IPS-18a (cell line): ENCODE results near the gene SDK1.
"Not testable (repeated sequence)": the region's sequence is repeated elsewhere in the genome, so short reads cannot be mapped to it uniquely, and the experiment has no call there.

Experiments
- H3K27ac ChIP-seq: one replicate; pipeline ENCODE4 v1.5.1; 2013; ENCODE audit warnings: low read length
- H3K27me3 ChIP-seq: one replicate; pipeline ENCODE4 v1.6.1; 2013; ENCODE audit warnings: mild to moderate bottlenecking, low read length; ENCODE audit not compliant: control insufficient read depth, insufficient read depth
- H3K36me3 ChIP-seq: one replicate; pipeline ENCODE4 v1.6.1; 2013; ENCODE audit warnings: low read depth, low read length; ENCODE audit not compliant: control insufficient read depth
- H3K4me1 ChIP-seq: one replicate; pipeline ENCODE4 v1.6.1; 2013; ENCODE audit warnings: low read depth, low read length; ENCODE audit not compliant: control insufficient read depth
- H3K4me3 ChIP-seq: one replicate; pipeline ENCODE4 v1.5.1; 2013; ENCODE audit warnings: low read length
- H3K9ac ChIP-seq: one replicate; pipeline ENCODE4 v1.6.1; 2013; ENCODE audit warnings: mild to moderate bottlenecking, low read length, moderate library complexity
- H3K9me3 ChIP-seq: one replicate; pipeline ENCODE4 v1.6.1; 2013; ENCODE audit warnings: low read depth, low read length; ENCODE audit not compliant: control insufficient read depth

SDK1 gene

DNA sequence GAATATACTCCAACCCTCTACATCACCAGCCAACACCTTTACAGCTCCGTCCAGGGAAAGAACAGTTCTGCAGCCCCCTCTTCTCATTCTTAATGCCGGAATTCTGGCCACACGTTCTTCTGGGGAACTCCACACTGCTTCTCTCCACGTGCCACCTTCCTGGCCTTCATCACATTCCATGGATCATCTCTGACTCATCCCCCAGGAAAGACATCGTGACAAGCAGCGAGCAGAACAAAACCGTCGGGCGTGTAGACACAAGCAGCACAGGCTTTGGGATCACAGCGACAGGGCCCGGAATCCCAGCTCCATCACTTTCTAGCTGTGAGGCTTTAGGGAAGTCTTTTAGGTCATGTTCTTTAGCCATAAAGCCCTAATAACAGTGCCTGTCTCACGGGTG is 790.7 kb downstream of the SDK1 start:
- Histone ChIP-seq H3K9ac (no peak overlapping the region), H3K36me3 (no peaks in the 10 kb centered on the region), H3K4me1 (no peaks in the 10 kb centered on the region), H3K27ac (no peak overlapping the region), H3K27me3 (no peaks in the 10 kb centered on the region), H3K9me3 (peaks cover 7% of the 10 kb centered on the region), H3K4me3 (no peak overlapping the region)

DNA sequence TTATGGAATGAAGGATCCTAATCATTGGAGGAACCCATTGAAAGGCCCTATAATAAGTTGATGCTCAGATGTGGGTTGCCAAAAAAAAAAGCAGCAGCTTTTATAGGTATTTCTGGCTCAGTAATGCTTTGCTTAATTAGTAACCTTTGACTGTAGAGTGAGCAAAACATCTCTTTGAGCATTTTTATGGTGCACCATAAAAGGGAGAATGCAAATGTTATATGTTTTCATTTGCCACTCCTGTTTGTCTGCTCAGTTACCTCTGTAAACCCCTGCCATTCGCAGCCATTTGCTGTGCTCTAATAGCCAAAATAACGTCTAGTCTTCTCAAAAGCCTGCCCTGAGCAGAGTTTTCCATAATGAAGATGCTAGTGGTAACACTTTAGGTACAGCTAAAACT is 792.0 kb downstream of the SDK1 start:
- H3K27me3 ChIP-seq: no peaks in the 10 kb centered on the region
- no peak overlapping the region for H3K9ac ChIP-seq
- H3K4me1 ChIP-seq: no peaks in the 10 kb centered on the region
- H3K27ac ChIP-seq: no peak overlapping the region
- H3K36me3 ChIP-seq: no peaks in the 10 kb centered on the region
- H3K4me3 ChIP-seq: no peak overlapping the region
- H3K9me3 ChIP-seq: peaks cover 7% of the 10 kb centered on the region

DNA sequence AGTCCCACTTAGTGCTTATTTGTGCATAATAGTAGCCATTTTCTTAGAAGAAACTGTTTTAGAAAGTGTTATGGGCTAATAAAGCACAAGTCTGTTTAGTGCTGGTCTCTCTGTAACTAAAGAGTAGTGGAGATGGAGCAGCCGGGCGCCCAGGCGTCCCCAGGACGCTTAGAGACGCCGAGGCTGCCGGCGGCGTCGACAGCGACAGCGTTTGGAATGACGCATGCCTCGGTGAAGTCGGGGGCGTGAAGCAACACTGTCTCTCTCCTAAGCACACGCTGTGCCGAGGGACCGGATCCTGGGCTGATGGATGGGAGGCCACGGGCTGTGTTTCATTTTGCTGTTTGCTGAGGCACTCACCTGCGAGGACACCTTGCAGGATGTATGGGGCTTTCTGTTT is 792.4 kb downstream of the SDK1 start:
- Histone ChIP-seq H3K9ac (no peak overlapping the region), H3K36me3 (no peaks in the 10 kb centered on the region), H3K27me3 (no peaks in the 10 kb centered on the region), H3K27ac (no peak overlapping the region), H3K4me1 (no peaks in the 10 kb centered on the region), H3K9me3 (peaks cover 7% of the 10 kb centered on the region), H3K4me3 (no peak overlapping the region)

DNA sequence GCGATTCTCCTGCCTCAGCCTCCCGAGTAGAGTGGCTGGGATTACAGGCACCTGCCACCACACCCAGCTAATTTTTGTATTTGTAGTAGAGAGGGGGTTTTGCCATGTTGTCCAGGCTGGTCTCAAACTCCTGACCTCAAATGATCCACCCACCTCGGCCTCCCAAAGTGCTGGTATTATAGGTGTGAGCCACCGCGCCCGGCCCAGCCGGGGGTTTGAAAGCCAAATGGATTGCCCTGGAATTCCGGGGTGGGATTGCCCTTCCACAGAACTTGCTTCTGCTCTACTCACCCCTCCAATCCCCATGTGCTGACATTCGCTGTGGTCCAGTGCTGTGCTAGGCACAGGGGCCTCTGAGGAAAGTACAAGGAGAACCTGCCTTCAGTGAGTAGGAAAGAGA is 793.1 kb downstream of the SDK1 start:
- not testable (repeated sequence) for H3K4me3 ChIP-seq, H3K9me3 ChIP-seq, H3K4me1 ChIP-seq, H3K9ac ChIP-seq, H3K27me3 ChIP-seq, H3K27ac ChIP-seq, H3K36me3 ChIP-seq

DNA sequence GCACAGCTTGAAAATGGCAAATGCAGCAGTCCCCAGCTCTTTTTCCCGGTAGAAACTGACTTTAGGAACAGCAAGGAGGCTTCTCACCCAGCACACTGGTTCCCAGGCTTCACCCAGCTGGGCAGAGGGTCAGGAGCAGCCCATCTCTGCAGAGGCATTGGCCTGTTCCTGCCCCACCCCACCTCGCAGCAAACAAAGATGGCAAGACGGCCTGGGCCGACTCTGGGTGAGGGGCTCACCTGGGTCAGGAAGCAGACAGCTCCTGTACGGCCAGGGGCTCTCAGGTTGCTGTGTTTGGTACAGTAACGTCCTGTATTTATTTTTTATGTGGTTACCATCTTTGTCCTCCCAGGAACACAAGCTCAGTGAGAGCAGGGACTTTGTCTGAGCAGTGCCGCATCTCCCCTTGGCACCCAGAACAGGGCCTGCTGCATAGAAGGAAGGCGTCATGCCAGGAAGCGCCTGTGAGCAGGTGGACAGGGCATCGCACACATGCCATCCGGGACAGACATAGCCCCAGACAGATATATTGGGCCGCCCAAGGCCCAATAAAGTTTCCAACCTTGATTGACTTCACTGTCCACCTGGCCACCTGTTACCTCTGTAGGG is 796.1 kb downstream of the SDK1 start:
- no peak overlapping the region for H3K9ac ChIP-seq

DNA sequence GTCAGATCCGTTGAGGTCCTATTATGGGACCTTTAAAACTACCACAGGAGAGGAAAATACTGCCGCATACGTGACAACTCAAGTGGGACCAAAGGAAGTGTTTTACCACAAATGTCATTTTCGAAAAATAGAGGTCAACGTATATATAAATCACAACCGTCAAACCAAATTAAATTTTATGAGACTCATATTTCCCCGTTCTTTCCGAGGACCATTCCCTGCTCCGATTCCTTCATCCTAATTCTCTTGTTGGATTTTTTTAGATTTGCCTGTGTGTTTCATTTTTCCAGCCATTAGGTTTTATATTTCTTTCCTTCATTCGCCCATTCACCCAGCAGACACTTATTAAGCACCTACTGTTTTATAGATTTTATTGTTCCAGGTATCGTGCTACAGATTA is 797.1 kb downstream of the SDK1 start:
- no peaks in the 10 kb centered on the region for H3K27me3 ChIP-seq

More for the DNA sequence above, 796.1 kb downstream of the SDK1 start:
- H3K4me3 ChIP-seq: no peak overlapping the region
- H3K36me3 ChIP-seq: no peaks in the 10 kb centered on the region
- H3K27me3 ChIP-seq: no peaks in the 10 kb centered on the region
- no peak overlapping the region for H3K27ac ChIP-seq
- H3K4me1 ChIP-seq: no peaks in the 10 kb centered on the region
- H3K9me3 ChIP-seq: no peaks in the 10 kb centered on the region

DNA sequence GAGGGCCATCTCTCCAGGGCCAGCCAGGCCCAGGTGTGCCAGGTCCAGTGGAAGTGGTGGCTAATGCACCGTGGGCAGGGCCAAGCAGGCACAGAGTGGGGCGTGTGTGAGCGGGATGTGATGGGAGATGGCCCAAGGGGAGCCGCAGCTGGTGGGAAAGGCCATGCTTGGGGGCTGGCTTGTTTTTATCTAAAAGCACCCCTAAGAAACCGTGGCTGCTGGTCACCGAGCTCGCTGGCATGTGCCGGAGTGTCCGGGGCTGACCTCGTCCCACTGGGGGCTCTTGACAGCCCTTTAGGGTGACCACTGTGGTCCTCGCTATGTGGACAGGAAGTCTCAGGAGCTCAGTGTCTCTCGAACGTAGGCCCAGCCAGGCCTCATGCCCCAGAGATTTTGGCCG is 798.6 kb downstream of the SDK1 start:
- Histone ChIP-seq H3K4me1 (no peaks in the 10 kb centered on the region), H3K4me3 (no peak overlapping the region), H3K27ac (no peak overlapping the region), H3K9me3 (no peaks in the 10 kb centered on the region), H3K9ac (no peak overlapping the region), H3K27me3 (no peaks in the 10 kb centered on the region), H3K36me3 (no peaks in the 10 kb centered on the region)

More for the DNA sequence above, 797.1 kb downstream of the SDK1 start:
- Histone ChIP-seq H3K9me3 (no peaks in the 10 kb centered on the region), H3K27ac (no peak overlapping the region), H3K9ac (no peak overlapping the region), H3K4me3 (no peak overlapping the region), H3K4me1 (no peaks in the 10 kb centered on the region), H3K36me3 (no peaks in the 10 kb centered on the region)

DNA sequence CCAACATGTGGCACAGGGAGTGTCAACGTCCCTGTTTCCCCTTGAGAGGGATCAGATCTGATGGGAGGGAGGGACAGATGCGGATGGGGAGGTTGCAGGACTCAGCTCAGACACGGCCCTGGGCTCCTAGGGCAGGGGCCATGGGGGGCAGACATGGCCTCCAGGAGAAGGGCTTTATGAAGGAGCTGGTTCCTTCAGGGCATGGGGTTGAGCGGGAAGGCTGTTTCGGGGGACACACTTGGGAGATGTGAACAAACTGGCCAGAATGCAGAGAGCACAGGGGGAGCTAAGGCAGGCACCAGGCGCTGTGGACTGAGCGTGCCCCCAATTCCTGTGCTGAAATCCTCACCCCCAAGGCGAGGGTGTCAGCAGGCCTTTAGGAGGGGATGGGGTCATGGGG is 799.1 kb downstream of the SDK1 start:
- Histone ChIP-seq H3K27ac (no peak overlapping the region), H3K9ac (no peak overlapping the region), H3K36me3 (no peaks in the 10 kb centered on the region), H3K9me3 (no peaks in the 10 kb centered on the region), H3K27me3 (no peaks in the 10 kb centered on the region), H3K4me3 (no peak overlapping the region), H3K4me1 (no peaks in the 10 kb centered on the region)

DNA sequence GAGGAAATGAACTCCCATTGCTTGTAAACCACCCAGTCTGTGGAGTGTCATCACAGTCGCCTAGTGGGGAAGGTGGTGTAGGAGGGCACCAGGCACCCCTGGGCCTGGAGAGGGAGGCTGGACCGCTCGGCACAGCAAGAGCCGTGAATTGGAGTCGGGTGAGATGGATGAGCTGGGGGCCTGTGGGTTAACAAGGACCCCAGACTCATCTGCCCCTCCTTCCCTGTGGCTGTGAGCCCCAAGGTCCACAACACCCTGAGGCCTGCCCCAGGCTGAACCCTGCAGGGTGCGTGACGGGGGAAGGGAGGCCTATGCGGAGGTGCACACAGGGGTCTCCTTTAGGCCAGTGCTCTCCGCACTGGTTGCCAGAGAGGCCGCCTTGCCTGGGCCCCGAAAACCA is 799.6 kb downstream of the SDK1 start:
- Histone ChIP-seq H3K4me3 (no peak overlapping the region), H3K9me3 (no peaks in the 10 kb centered on the region), H3K4me1 (no peaks in the 10 kb centered on the region), H3K27me3 (no peaks in the 10 kb centered on the region), H3K27ac (no peak overlapping the region), H3K36me3 (no peaks in the 10 kb centered on the region), H3K9ac (no peak overlapping the region)

DNA sequence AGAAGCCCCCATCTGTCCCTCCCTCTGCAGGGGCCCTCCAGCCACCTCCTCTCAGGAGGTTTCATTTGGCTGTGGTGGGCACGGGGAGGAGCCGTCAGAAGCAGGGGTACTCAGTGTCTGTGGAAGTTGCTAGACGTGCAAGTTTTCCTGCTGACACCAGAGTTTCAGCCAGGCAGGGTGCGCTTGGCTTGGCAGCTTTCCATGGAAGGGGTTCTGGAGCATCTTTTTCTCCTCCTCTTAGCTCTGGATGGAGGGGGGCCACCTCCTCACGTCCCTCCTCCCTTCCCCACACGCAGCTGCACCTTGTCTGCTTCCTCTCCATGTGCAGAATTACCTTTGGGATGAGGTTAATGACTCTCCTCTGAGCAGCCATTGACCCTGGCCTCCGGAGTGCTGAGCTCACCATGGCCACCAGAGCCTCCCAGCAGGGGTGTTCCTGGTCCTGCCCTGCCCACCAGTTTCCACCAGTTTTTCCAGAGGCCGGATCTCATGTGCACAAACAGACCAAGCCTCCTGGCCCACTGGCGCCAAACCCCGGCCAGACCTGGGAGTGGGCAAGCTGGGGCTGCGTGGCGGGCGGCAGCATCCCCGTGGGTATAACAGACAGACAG is 801.3 kb downstream of the SDK1 start:
- no peak overlapping the region for H3K4me3 ChIP-seq
- no peaks in the 10 kb centered on the region for H3K27me3 ChIP-seq
- no peaks in the 10 kb centered on the region for H3K9me3 ChIP-seq
- H3K4me1 ChIP-seq: no peaks in the 10 kb centered on the region
- no peak overlapping the region for H3K9ac ChIP-seq
- H3K27ac ChIP-seq: no peak overlapping the region
- no peaks in the 10 kb centered on the region for H3K36me3 ChIP-seq

DNA sequence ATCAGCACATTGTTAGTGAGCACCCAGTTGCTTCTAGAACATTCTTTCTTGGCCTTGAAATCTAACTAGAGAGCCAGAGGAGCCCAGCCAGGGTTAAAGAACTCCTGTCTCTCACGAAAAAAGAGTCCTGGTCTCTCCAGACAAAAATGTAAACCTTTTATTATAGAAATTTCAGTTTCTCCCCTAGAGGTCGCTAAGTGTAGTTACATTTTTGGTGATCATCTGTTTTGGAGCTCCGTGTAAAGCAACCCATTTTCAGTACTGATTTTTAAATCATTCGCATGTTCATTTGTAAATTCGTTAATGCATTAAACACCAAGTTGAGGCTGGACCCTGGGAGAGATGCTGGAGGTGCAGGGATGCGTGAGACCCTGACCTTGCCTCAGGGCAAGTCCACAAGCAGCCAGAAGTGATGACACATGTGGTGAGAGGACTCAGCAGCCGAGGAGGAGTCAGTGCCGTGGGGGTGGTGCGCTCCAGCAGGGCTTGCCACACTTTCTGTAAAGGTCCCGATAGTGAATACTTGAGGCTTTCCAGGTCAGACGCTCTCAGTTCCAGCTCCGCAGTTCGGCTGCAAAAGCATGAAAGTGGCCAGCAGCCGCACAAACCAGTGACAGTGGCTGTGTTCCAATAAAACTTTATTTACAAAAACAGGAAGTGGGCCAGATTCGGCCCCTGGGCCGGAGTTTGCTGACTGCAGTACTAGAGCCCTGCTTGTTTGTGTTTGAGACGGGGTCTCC is 802.5 kb downstream of the SDK1 start:
- Histone ChIP-seq H3K4me3 (no peak overlapping the region), H3K9ac (no peak overlapping the region), H3K4me1 (no peaks in the 10 kb centered on the region), H3K36me3 (no peaks in the 10 kb centered on the region), H3K9me3 (no peaks in the 10 kb centered on the region), H3K27me3 (no peaks in the 10 kb centered on the region), H3K27ac (no peak overlapping the region)

DNA sequence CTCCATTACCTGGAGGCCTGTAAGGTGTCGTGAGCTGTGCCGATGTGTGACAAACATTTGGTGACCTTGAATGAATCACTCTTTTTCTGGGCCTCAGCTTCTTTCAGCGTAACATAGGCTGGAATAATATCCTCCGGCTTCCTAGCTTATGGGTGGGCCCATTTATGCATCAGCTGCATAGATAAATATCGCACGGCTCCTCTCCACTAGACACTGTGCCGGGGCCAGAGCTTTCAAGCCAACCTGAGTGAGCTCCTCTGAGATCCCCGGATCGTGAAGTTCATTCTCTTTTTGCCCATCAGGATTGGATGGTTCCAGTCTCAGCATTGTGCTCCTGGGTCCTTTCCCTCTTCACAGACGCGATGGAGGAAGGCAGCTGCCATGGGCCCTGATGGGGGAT is 806.8 kb downstream of the SDK1 start:
- H3K27ac ChIP-seq: no peak overlapping the region
- H3K9ac ChIP-seq: no peak overlapping the region
- H3K36me3 ChIP-seq: no peaks in the 10 kb centered on the region
- H3K9me3 ChIP-seq: no peaks in the 10 kb centered on the region
- H3K27me3 ChIP-seq: no peaks in the 10 kb centered on the region
- H3K4me3 ChIP-seq: no peak overlapping the region
- no peaks in the 10 kb centered on the region for H3K4me1 ChIP-seq
